ENCODE measurements around the gene BACE1-AS. TPM values are rescaled to one million over a fixed set of nuclear protein-coding genes. Genes with fewer than 3 reads are reported as not detected.

BACE1-AS gene
- total and polyA plus RNA-seq, 2 experiments from 2014 or later: 10.6 to 19.6 TPM

DNA sequence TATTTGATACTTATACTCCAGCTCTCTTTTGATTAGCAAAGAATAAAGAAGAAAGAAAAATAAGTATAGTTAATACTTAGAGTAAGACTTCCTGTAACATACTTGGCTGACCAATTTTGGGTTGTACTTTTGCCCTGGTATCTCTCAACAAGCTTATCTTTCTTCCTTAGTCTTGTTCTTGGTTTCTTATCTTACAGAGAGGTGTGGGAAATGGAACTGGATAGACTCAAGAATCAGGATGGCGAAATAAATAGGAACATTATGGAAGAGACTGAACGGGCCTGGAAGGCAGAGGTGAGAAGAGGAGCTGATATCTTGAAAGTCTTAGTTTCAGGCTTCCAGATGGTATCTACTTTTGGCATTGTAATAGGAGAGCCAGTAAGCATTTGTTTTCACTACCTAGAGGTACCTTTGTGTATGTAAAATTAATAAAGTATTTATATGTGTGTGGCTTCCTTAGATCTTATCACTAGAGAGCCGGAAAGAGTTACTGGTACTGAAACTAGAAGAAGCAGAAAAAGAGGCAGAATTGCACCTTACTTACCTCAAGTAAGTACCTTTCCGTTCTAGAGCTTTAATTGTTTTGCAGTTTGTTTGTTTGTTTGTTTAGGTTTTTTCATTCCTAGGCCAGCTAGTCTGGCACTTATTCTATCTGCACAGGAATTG, 11.3 kb upstream of the BACE1-AS start:
- ATAC-seq (no peak), DNase-seq (ENCODE audit: low spot score) (no peak)
- no peaks in the 10 kb centered on the region for H3K4me1 ChIP-seq (ENCODE audit: insufficient read depth)
- TF ChIP-seq, protein P1, sequence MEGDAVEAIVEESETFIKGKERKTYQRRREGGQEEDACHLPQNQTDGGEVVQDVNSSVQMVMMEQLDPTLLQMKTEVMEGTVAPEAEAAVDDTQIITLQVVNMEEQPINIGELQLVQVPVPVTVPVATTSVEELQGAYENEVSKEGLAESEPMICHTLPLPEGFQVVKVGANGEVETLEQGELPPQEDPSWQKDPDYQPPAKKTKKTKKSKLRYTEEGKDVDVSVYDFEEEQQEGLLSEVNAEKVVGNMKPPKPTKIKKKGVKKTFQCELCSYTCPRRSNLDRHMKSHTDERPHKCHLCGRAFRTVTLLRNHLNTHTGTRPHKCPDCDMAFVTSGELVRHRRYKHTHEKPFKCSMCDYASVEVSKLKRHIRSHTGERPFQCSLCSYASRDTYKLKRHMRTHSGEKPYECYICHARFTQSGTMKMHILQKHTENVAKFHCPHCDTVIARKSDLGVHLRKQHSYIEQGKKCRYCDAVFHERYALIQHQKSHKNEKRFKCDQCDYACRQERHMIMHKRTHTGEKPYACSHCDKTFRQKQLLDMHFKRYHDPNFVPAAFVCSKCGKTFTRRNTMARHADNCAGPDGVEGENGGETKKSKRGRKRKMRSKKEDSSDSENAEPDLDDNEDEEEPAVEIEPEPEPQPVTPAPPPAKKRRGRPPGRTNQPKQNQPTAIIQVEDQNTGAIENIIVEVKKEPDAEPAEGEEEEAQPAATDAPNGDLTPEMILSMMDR (conservative IDR thresholded peaks at IDR 0.05; ENCODE audit: low read depth in 2 of 2): no peak
- TF ChIP-seq JUNB (IDR thresholded peaks at IDR 0.05; ENCODE audit: unreplicated experiment): no peak
- no peak for TF ChIP-seq POLR2AphosphoS5 (IDR thresholded peaks at IDR 0.05; ENCODE audit: low read depth)
- TF ChIP-seq CREB1 (CRISPR knock-in tag; IDR thresholded peaks at IDR 0.05; ENCODE audit: low read depth): no peak
- TF ChIP-seq NANOG (IDR thresholded peaks at IDR 0.05; ENCODE audit: borderline replicate concordance): no peak
- TF ChIP-seq, protein P2, sequence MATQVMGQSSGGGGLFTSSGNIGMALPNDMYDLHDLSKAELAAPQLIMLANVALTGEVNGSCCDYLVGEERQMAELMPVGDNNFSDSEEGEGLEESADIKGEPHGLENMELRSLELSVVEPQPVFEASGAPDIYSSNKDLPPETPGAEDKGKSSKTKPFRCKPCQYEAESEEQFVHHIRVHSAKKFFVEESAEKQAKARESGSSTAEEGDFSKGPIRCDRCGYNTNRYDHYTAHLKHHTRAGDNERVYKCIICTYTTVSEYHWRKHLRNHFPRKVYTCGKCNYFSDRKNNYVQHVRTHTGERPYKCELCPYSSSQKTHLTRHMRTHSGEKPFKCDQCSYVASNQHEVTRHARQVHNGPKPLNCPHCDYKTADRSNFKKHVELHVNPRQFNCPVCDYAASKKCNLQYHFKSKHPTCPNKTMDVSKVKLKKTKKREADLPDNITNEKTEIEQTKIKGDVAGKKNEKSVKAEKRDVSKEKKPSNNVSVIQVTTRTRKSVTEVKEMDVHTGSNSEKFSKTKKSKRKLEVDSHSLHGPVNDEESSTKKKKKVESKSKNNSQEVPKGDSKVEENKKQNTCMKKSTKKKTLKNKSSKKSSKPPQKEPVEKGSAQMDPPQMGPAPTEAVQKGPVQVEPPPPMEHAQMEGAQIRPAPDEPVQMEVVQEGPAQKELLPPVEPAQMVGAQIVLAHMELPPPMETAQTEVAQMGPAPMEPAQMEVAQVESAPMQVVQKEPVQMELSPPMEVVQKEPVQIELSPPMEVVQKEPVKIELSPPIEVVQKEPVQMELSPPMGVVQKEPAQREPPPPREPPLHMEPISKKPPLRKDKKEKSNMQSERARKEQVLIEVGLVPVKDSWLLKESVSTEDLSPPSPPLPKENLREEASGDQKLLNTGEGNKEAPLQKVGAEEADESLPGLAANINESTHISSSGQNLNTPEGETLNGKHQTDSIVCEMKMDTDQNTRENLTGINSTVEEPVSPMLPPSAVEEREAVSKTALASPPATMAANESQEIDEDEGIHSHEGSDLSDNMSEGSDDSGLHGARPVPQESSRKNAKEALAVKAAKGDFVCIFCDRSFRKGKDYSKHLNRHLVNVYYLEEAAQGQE (IDR thresholded peaks at IDR 0.05; ENCODE audit: unreplicated experiment): no peak
- TF ChIP-seq EZH2 (IDR thresholded peaks at IDR 0.05; ENCODE audit: low read depth, unreplicated experiment): no peak
- no peak for TF ChIP-seq ZNF114 (CRISPR knock-in tag; IDR thresholded peaks at IDR 0.05)
- TF ChIP-seq, protein P3, sequence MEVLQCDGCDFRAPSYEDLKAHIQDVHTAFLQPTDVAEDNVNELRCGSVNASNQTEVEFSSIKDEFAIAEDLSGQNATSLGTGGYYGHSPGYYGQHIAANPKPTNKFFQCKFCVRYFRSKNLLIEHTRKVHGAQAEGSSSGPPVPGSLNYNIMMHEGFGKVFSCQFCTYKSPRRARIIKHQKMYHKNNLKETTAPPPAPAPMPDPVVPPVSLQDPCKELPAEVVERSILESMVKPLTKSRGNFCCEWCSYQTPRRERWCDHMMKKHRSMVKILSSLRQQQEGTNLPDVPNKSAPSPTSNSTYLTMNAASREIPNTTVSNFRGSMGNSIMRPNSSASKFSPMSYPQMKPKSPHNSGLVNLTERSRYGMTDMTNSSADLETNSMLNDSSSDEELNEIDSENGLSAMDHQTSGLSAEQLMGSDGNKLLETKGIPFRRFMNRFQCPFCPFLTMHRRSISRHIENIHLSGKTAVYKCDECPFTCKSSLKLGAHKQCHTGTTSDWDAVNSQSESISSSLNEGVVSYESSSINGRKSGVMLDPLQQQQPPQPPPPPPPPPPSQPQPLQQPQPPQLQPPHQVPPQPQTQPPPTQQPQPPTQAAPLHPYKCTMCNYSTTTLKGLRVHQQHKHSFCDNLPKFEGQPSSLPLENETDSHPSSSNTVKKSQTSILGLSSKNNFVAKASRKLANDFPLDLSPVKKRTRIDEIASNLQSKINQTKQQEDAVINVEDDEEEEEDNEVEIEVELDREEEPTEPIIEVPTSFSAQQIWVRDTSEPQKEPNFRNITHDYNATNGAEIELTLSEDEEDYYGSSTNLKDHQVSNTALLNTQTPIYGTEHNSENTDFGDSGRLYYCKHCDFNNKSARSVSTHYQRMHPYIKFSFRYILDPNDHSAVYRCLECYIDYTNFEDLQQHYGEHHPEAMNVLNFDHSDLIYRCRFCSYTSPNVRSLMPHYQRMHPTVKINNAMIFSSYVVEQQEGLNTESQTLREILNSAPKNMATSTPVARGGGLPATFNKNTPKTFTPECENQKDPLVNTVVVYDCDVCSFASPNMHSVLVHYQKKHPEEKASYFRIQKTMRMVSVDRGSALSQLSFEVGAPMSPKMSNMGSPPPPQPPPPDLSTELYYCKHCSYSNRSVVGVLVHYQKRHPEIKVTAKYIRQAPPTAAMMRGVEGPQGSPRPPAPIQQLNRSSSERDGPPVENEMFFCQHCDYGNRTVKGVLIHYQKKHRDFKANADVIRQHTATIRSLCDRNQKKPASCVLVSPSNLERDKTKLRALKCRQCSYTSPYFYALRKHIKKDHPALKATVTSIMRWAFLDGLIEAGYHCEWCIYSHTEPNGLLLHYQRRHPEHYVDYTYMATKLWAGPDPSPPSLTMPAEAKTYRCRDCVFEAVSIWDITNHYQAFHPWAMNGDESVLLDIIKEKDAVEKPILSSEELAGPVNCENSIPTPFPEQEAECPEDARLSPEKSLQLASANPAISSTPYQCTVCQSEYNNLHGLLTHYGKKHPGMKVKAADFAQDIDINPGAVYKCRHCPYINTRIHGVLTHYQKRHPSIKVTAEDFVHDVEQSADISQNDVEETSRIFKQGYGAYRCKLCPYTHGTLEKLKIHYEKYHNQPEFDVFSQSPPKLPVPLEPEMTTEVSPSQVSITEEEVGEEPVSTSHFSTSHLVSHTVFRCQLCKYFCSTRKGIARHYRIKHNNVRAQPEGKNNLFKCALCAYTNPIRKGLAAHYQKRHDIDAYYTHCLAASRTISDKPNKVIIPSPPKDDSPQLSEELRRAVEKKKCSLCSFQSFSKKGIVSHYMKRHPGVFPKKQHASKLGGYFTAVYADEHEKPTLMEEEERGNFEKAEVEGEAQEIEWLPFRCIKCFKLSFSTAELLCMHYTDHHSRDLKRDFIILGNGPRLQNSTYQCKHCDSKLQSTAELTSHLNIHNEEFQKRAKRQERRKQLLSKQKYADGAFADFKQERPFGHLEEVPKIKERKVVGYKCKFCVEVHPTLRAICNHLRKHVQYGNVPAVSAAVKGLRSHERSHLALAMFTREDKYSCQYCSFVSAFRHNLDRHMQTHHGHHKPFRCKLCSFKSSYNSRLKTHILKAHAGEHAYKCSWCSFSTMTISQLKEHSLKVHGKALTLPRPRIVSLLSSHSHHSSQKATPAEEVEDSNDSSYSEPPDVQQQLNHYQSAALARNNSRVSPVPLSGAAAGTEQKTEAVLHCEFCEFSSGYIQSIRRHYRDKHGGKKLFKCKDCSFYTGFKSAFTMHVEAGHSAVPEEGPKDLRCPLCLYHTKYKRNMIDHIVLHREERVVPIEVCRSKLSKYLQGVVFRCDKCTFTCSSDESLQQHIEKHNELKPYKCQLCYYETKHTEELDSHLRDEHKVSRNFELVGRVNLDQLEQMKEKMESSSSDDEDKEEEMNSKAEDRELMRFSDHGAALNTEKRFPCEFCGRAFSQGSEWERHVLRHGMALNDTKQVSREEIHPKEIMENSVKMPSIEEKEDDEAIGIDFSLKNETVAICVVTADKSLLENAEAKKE (CRISPR knock-in tag; IDR thresholded peaks at IDR 0.05): no peak
- TF ChIP-seq EZH2phosphoT487 (IDR thresholded peaks at IDR 0.05; ENCODE audit: unreplicated experiment): no peak
- no peak for TF ChIP-seq STAT1 (IDR thresholded peaks at IDR 0.05; ENCODE audit: unreplicated experiment)
- TF ChIP-seq, protein P4, sequence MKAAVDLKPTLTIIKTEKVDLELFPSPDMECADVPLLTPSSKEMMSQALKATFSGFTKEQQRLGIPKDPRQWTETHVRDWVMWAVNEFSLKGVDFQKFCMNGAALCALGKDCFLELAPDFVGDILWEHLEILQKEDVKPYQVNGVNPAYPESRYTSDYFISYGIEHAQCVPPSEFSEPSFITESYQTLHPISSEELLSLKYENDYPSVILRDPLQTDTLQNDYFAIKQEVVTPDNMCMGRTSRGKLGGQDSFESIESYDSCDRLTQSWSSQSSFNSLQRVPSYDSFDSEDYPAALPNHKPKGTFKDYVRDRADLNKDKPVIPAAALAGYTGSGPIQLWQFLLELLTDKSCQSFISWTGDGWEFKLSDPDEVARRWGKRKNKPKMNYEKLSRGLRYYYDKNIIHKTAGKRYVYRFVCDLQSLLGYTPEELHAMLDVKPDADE (IDR thresholded peaks at IDR 0.05): no peak
- no peak overlapping the region for H3K27ac ChIP-seq (ENCODE audit: low read depth)
- peaks cover 32% of the 10 kb centered on the region for H3K36me3 Mint-ChIP-seq (ENCODE audit: low read depth)
- no peak overlapping the region for H2AFZ ChIP-seq
- no peak overlapping the region for H3K4me3 ChIP-seq
- no peaks in the 10 kb centered on the region for H3K27me3 Mint-ChIP-seq (ENCODE audit: insufficient read depth, low read depth, poor library complexity)
- H3K27me3 ChIP-seq (ENCODE audit: insufficient read depth): no peaks in the 10 kb centered on the region
- H4K20me1 ChIP-seq (replicated peaks; ENCODE audit: insufficient read depth): 0 out of 2 replicates have a peak, but pooled peaks cover 4% of the 10 kb centered on the region
- peaks cover 12% of the 10 kb centered on the region; the same call in 1 of the 2 replicates for H3K36me3 ChIP-seq (ENCODE audit: insufficient read depth)
- no peaks in the 10 kb centered on the region for H3K79me2 ChIP-seq (replicated peaks; ENCODE audit: insufficient read depth)
- no peaks in the 10 kb centered on the region for H3K9me2 ChIP-seq (ENCODE audit: insufficient read depth)
- H3K4me3 Mint-ChIP-seq: no peak overlapping the region
- H3K27ac Mint-ChIP-seq: no peak overlapping the region
- H3K9me3 Mint-ChIP-seq: no peaks in the 10 kb centered on the region
- H3K4me2 ChIP-seq: no peak overlapping the region
- no peaks in the 10 kb centered on the region for H3K4me1 Mint-ChIP-seq
- H3F3A ChIP-seq (replicated peaks; ENCODE audit: low read depth): no peaks in the 10 kb centered on the region
